ENCODE measurements around the gene ZNF583.

ZNF583 gene

GRCh38 chr19:56403764-56404704, at the start of gene ZNF583:
Gene ZNF583, plus strand, starts transcription at chr19:56404332. Its CDS starts 2,783 bp downstream, at chr19:56407115.
- no peak for TF ChIP-seq CTCF (IDR thresholded peaks at IDR 0.05; ENCODE audit: insufficient read depth, low read depth, low read length, missing control alignments)
- peak within 1 kb of the TSS; percentile 75 for H3K4me3 ChIP-seq (ENCODE audit: low read depth, low read length)
- peak; percentile 94 for DNase-seq (ENCODE audit: low read depth)

GRCh38 chr19:56355517-56355916, 48.6 kb upstream of the ZNF583 start:
- no peak for DNase-seq (ENCODE audit: low read depth)
- TF ChIP-seq CTCF (IDR thresholded peaks at IDR 0.05; ENCODE audit: insufficient read depth, low read depth, low read length, missing control alignments), result no peak
- H3K4me3 ChIP-seq (ENCODE audit: low read depth, low read length), result no peak overlapping the region

GRCh38 chr19:56356944-56357343, 47.2 kb upstream of the ZNF583 start:
- DNase-seq (ENCODE audit: low read depth), result no peak
- no peak for TF ChIP-seq CTCF (IDR thresholded peaks at IDR 0.05; ENCODE audit: insufficient read depth, low read depth, low read length, missing control alignments)
- H3K4me3 ChIP-seq (ENCODE audit: low read depth, low read length), result no peak overlapping the region

GRCh38 chr19:56360841-56361240, 43.3 kb upstream of the ZNF583 start:
- DNase-seq (ENCODE audit: low read depth), result no peak
- no peak overlapping the region for H3K4me3 ChIP-seq (ENCODE audit: low read depth, low read length)
- no peak for TF ChIP-seq CTCF (IDR thresholded peaks at IDR 0.05; ENCODE audit: insufficient read depth, low read depth, low read length, missing control alignments)

- peak overlapping the region; percentile 17 for H3K4me3 ChIP-seq (ENCODE audit: low read depth, low read length)
- peak; percentile 68 for DNase-seq (ENCODE audit: low read depth)
- TF ChIP-seq CTCF (IDR thresholded peaks at IDR 0.05; ENCODE audit: insufficient read depth, low read depth, low read length, missing control alignments), result no peak
These were observed 36.1 kb upstream of the ZNF583 start for GRCh38 chr19:56367829-56368711.

GRCh38 chr19:56369886-56370676, 34.1 kb upstream of the ZNF583 start:
- no peak for TF ChIP-seq CTCF (IDR thresholded peaks at IDR 0.05; ENCODE audit: insufficient read depth, low read depth, low read length, missing control alignments)
- no peak overlapping the region for H3K4me3 ChIP-seq (ENCODE audit: low read depth, low read length)
- no peak for DNase-seq (ENCODE audit: low read depth)
